K562 (cell line): ENCODE results near the gene CARD14.

ENCODE experiments used
- JUND ChIP-seq, 2 experiments: IDR thresholded peaks; 2 replicates in 1 of 2; 3 replicates in 1 of 2; pipeline ENCODE4 v1.6.1; 2011; ENCODE audit warnings: borderline replicate concordance in 2 of 2, low read depth in 2 of 2, low read length in 2 of 2, improper control_type of control experiment in 1 of 2, missing biosample characterization in 1 of 2, missing genetic modification characterization in 1 of 2, missing genetic modification reagents in 1 of 2
- TAF1 ChIP-seq: IDR thresholded peaks from 2 replicates; pipeline ENCODE4 v1.6.1; 2011; ENCODE audit warnings: mild to moderate bottlenecking, low read length, moderate library complexity; ENCODE audit not compliant: insufficient read depth, control insufficient read depth, severe bottlenecking; ENCODE audit errors: extremely low read depth
- XRCC5 ChIP-seq: fragments of 200-400 bp; formaldehyde crosslinking; IDR thresholded peaks from 2 replicates; pipeline ENCODE4 v1.6.1; 2017; ENCODE audit warnings: low read depth, mild to moderate bottlenecking, low read length
- ZNF592 ChIP-seq: fragments of 450-650 bp; IDR thresholded peaks from 2 replicates; pipeline ENCODE4 v1.6.1; 2017; ENCODE audit warnings: antibody characterized with exemption, mild to moderate bottlenecking

GRCh38 chr17:80251966-80252365 is 82.1 kb downstream of the CARD14 start:
- TF ChIP-seq TAF1, result no peak
- no peak for TF ChIP-seq JUND (IDR thresholded peaks at IDR 0.05; ENCODE audit: borderline replicate concordance, low read depth, low read length)
- no peak for TF ChIP-seq JUND (tag; IDR thresholded peaks at IDR 0.05; ENCODE audit: borderline replicate concordance, low read depth, low read length)
- no peak for TF ChIP-seq XRCC5
- no peak for TF ChIP-seq ZNF592
